Ramos (cell line): Measurements from ENCODE around the gene NLK.
"Not testable (repeated sequence)": the region's sequence is repeated elsewhere in the genome, so short reads cannot be mapped to it uniquely, and the experiment has no call there.

Experiments used
- in situ Hi-C: fragments of 300-500 bp; cut with MboI; formaldehyde crosslinking; loops from one replicate; pipeline ENCODE4 v1.14.3; 2022; ENCODE audit warnings: low sequenced_read_pairs; ENCODE audit not compliant: unreplicated experiment

Gene NLK

DNA sequence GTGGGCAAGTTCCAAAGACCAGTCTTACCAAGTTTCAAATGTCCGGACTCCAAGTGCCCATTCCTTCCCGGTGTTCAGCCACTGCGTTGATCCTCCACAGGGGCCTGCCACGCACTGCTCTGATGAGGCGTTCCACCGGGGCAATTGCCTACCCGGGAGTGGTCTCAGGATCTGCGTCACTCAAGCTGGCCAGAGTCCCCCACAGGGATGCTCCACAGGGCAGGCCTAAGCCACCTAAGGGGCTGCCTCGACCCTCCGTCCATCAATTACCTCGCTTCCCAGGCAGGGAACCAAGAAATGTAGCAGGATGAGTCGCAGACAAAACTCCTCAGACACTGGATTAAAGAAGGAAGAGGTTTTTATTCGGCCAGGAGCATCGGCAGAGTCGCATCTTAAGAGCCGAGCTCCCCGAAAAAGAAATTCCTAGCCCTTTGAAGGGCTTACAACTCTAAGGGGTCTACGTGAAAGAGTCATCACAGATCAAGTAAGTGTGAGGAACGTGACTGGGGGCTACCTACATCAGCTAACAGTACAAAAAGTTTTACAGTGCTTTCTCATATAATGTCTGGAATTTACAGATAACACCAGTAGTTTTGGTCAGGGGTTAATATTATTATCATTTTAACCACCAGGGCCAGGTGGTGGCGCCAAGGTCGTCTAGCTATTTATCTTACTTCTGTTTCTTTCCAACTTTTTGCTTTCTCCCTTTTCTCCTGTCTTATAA lies 196.2 kb downstream of the NLK start:
- in situ Hi-C loops, result loop anchor here (10.0 kb wide), 1 partner anchor 56 kb away; no protein-coding TSS in a partner anchor

DNA sequence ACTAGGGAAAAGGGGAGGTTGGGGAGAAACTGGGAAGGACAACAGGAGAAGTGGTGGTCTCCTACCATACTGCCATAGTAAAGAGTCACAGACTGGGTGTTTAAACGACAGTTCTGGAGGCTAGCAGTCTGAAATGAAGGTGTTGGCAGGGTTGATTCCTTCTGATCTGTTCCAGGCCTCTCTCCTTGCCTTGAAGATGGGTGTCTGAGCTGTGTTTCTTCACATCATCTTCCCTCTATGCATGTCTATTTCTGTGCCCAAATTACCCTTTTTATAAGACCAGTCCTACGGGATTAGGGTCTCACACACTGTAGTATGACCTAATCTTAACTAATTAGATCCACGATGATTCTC lies 196.8 kb downstream of the NLK start:
- in situ Hi-C loops, result loop anchor here (10.0 kb wide), 1 partner anchor 56 kb away; no protein-coding TSS in a partner anchor

DNA sequence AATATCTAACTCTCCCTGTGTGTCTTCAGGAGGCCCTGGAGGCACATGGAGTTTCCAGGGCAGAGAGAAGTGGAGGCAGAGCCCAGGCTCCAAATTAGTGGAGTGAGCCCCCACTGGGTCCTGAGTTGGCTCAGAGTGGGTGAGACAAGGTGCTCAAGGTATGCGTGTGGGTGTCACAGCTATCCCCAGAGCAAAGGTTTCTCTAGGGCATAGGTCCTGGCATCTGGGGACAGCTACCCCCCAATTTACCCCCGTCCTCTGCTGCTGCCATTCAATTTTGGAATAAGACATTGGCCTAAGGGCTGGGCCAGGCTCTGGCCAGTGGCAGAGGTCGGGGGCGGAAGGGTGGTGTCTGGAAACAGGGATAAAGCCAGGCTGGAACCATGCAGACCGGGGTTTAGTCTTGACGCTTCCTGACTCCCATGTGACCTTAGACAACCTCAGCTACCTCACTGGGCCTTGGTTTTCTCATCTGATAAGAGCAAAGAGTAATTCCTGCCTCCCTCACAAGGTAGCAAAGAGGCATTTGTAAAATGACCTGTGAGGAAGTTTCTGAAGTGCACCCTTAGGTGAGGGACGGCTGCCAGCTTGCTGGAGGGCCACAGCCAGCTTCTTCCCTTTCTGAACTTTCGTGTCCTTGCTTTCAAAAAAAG lies 198.3 kb downstream of the NLK start:
- in situ Hi-C loops, result no loop called here

DNA sequence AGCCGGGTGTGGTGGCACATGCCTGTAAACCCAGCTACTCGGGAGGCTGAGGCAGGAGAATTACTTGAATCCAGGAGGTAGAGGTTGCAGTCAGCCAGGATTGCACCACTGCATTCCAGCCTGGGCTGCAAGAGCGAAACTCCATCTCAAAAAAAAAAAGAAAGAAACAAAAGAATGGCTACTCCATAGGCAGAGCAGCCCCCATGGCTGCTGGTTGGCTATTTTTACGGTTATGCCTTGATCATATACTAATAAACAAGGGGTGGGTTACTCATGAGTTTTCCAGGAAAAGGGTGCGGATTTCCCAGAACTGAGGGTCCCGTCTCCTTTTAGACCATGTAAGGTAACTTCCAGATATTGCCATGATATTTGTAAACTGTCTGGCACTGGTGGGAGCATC lies 200.3 kb downstream of the NLK start:
- in situ Hi-C loops, result no loop called here

DNA sequence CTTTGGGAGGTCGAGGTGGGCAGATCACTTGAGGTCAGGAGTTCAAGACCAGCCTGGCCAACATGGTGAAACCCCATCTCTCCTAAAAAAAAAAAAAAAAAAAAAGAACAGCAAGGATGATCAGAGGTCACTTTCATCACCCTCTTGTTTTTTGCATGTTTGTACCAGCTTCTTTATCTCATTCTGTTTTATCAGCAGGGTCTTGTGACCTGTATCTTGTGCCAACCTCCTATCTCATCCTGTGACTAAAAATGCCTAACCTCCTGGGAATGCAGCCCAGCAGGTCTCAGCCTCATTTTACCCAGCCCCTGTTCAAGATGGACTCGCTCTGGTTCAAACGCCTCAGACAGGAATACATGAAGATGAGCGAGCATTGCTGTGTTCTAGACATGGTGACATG lies 200.8 kb downstream of the NLK start:
- in situ Hi-C loops, result not testable (repeated sequence)

DNA sequence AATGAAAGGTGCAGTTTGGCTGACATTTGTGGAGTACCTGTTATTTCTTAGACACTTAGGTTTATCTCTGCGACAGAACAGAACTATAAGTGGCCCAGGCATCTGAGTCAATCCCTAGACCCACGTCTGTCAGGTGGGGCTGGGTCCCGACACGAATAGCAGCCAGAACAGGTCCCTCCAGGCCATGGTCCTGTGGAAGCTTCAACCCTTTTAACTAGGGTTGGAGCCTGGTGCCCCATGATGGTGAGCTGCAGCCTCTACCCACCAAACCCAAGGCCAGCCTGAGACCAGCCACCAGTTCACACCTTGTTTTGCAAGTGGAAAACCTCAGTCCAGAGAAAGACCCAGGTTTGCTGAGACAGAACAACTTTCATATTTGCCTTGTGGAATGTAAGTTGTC lies 202.0 kb downstream of the NLK start:
- in situ Hi-C loops, result no loop called here
